Left ventricle myocardium inferior (tissue), 1 donor: ENCODE data around the gene GGA2. TPM values are rescaled to one million over a fixed set of nuclear protein-coding genes. Genes with fewer than 3 reads are reported as not detected.

ENCODE experiments used
- DNase-seq: peaks from one replicate; pipeline ENCODE4 v3.0.0-alpha.2; 2020
- H3K27ac ChIP-seq: fragments of 200-600 bp; replicated peaks from 2 replicates; pipeline ENCODE4 v1.8.0; 2021
- H3K27me3 ChIP-seq: fragments of 200-600 bp; 2 replicates; pipeline ENCODE4 v1.8.0; 2021; ENCODE audit warnings: low read depth
- H3K36me3 ChIP-seq: fragments of 200-600 bp; 2 replicates; pipeline ENCODE4 v1.8.0; 2021
- H3K4me1 ChIP-seq: fragments of 200-600 bp; 2 replicates; pipeline ENCODE4 v1.8.0; 2021
- H3K4me3 ChIP-seq: fragments of 200-600 bp; 2 replicates; pipeline ENCODE4 v1.8.0; 2021; ENCODE audit warnings: mild to moderate bottlenecking, moderate library complexity
- H3K9me3 ChIP-seq: fragments of 200-600 bp; replicated peaks from 2 replicates; pipeline ENCODE4 v1.8.0; 2021
- intact Hi-C: fragments of 100-400 bp; cut with micrococcal nuclease; formaldehyde crosslinking; loops from one replicate; pipeline ENCODE4 v1.11.0; 2022
- total RNA-seq: library from RNA; stranded (reverse); fragmentation: NEBNext Ultra II Directional; extraction: Animal tissue kit (Norgen Biotek cat#: 25700); gene quantifications from one replicate; pipeline ENCODE4 v1.2.1, GENCODE V29; 2021
- TF ChIP-seq, protein P1 (sequence below): fragments of 200-600 bp; IDR thresholded peaks from 2 replicates; pipeline ENCODE4 v1.8.0; 2021; ENCODE audit warnings: antibody characterized with exemption, mild to moderate bottlenecking, borderline replicate concordance
- donor health status: DM: no; HTN: yes; CAD: no; lungs with severe emphysema.

The GGA2 gene
- total RNA-seq, 1 donor from 2014 or later = 59.4 TPM

DNA sequence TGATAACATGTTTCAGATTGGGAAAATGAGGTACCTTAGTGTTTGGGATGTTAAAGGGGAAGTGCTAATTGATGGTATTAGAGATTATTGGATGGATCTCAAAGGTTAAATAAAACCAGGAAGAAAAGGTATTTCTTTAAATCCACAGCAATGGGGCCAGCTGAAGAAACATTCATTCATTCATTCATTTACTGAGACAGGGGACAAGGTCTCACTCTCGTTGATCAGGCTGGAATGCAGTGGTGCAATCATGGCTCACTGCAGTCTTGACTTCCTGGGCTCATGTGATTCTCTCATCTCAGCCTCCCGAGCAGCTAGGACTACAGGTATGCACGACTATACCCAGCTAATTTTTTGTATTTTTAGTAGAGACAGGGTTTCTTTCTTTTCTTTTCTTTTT, 27.1 kb upstream of the GGA2 start:
- Histone ChIP-seq H3K36me3 (peaks cover 86% of the 10 kb centered on the region), H3K4me3 (no peak overlapping the region), H3K9me3 (no peaks in the 10 kb centered on the region), H3K27ac (no peak overlapping the region), H3K27me3 (no peaks in the 10 kb centered on the region), H3K4me1 (no peaks in the 10 kb centered on the region)
- no peak for DNase-seq
- intact Hi-C loops = no loop called here
- TF ChIP-seq, protein P1, sequence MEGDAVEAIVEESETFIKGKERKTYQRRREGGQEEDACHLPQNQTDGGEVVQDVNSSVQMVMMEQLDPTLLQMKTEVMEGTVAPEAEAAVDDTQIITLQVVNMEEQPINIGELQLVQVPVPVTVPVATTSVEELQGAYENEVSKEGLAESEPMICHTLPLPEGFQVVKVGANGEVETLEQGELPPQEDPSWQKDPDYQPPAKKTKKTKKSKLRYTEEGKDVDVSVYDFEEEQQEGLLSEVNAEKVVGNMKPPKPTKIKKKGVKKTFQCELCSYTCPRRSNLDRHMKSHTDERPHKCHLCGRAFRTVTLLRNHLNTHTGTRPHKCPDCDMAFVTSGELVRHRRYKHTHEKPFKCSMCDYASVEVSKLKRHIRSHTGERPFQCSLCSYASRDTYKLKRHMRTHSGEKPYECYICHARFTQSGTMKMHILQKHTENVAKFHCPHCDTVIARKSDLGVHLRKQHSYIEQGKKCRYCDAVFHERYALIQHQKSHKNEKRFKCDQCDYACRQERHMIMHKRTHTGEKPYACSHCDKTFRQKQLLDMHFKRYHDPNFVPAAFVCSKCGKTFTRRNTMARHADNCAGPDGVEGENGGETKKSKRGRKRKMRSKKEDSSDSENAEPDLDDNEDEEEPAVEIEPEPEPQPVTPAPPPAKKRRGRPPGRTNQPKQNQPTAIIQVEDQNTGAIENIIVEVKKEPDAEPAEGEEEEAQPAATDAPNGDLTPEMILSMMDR = no peak

DNA sequence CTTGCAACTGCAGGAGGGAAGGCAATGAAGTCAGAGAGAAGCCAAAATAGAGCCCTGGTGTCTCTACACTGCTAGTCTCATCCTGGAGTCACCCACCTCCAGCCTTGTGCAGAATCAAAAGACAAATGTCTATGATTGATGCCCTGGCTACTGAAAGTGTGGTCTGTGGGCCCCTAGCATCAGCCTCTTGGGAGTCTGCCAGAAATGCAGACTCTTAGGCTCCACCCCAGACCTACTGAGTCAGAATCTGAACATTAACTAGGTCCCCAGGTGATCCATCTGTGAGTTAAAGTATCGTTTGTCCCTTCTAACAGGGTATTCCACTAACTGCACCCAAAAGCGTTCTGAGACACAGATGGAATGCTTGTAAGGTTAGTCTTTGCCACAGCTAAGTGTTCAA, 25.6 kb upstream of the GGA2 start:
- Histone ChIP-seq H3K4me1 (no peaks in the 10 kb centered on the region), H3K4me3 (no peak overlapping the region), H3K36me3 (peaks cover 91% of the 10 kb centered on the region), H3K27ac (no peak overlapping the region), H3K9me3 (no peaks in the 10 kb centered on the region), H3K27me3 (no peaks in the 10 kb centered on the region)
- intact Hi-C loops = no loop called here
- no peak for DNase-seq
- TF ChIP-seq, protein P1 = no peak

DNA sequence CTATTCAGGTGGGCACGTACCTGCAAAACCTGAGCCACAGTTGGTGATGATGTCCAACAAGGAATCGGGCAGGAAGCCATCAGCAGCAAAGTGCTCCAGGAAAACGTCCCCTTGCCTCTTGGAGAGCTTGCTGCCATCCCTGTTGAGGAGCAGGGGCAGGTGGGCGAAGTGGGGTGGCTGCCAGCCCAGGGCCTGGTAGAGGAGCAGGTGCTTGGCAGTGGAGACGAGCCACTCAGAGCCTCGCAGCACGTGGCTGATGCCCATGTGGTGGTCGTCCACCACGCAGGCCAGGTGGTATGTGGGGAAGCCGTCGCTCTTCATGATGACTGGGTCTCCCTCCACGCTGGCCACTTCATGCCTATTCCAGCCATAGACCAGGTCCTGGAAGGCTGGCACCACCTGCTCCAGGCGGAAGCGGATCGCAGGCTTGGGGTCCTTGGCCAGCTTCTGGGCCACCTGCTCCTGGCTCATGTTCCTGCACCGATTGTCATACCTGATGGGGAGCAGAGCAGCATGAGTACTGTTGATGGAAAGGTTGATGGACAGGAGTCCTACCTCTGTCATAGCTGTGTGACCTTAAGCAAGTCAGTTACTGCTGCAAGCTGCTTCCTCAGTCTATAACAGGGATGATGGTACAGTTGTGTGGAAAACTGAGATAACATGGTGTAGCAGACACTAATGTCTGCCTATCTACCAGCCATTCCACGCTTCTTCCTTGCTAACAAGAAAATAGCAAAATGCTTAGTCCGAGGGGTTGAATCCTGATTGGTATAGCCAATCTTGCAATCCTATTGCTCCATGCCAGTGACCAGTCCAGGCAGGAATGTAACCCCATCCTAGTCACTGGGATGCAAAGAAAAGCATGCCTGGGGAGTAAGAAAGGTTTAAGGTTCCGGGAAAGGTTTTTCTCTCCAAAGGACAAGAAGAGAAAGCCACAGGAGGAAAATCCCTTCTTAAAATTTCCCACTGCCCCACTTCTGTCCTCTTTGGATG, 24.9 kb upstream of the GGA2 start:
- DNase-seq = no peak
- Histone ChIP-seq H3K9me3 (no peaks in the 10 kb centered on the region), H3K4me1 (no peaks in the 10 kb centered on the region), H3K36me3 (peaks cover 88% of the 10 kb centered on the region), H3K4me3 (no peak overlapping the region), H3K27me3 (no peaks in the 10 kb centered on the region), H3K27ac (no peak overlapping the region)
- intact Hi-C loops = no loop called here
- TF ChIP-seq, protein P1 = no peak

DNA sequence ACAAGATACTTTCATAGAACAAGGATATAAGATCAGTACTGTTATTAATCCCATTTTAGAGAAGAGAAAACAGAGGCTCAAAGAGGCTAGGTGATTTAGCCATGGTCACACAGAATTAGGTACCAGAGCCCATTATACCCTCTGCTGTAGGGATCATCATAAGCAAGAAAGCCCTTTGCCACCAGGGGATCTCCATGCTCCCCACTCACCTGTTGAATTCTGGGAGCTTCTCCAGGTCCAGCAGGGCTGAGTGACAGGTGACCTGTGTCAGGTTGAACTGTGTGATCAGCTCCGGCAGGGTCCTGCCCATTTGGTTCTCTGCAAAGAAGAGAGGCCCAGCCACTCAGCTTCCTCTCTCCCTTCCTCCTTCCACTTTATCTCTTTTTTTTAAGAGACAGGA, 22.2 kb upstream of the GGA2 start:
- Histone ChIP-seq H3K9me3 (no peaks in the 10 kb centered on the region), H3K4me3 (no peak overlapping the region), H3K27me3 (no peaks in the 10 kb centered on the region), H3K4me1 (peaks cover 12% of the 10 kb centered on the region), H3K36me3 (peaks cover 93% of the 10 kb centered on the region), H3K27ac (no peak overlapping the region)
- intact Hi-C loops = no loop called here
- TF ChIP-seq, protein P1 = no peak
- no peak for DNase-seq

DNA sequence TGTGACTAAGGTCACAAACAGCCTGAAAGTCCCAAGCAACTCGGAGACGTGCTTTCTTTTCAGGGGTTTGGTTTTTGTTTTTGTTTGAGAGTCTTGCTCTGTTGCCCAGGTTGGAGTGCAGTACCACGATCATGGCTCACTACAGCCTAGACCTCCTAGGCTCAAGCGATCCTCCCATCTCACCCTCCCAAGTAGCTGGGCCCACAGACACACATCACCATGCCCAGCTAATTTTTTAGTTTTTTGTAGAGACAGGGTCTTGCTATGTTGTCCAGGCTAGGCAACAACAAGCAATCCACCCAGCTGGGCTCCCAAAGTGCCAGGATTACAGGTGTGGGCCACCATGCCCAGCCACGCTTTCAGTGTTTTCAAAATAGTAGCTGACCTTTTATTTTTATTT, 19.8 kb upstream of the GGA2 start:
- TF ChIP-seq, protein P1 = no peak
- intact Hi-C loops = no loop called here
- no peak overlapping the region for H3K4me3 ChIP-seq
- peaks cover 81% of the 10 kb centered on the region for H3K36me3 ChIP-seq
- H3K4me1 ChIP-seq = peaks cover 12% of the 10 kb centered on the region
- no peaks in the 10 kb centered on the region for H3K9me3 ChIP-seq
- no peaks in the 10 kb centered on the region for H3K27me3 ChIP-seq
- DNase-seq = no peak
- no peak overlapping the region for H3K27ac ChIP-seq
